ENCODE data around the gene NEK2. TPM values are rescaled to one million over a fixed set of nuclear protein-coding genes. Genes with fewer than 3 reads are reported as not detected.

NEK2 gene
- total RNA-seq, 1 experiment from 2014 or later, result 44.5 TPM

DNA sequence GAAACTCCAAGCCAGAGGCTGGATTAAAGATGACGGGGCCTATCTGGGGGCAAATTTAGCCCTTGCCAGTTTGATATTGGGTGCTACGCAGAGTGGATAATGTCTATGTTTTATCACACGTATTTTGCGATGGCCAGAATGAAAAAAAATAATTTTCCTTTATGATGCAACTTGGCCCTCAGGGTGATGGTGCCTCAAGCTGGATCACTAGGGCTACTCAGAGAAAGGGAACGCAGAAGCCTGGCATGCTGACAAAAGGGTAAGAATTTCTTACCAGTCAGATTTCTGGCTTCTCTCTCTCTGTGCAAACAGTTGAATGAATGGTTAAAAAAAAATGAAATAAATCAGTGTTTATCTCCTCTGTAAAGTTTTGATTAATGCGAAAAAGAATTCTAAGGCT is 32.6 kb upstream of the NEK2 start:
- H3K4me3 Mint-ChIP-seq (ENCODE audit: unreplicated experiment), result no peak overlapping the region
- DNase-seq (ENCODE audit: unreplicated experiment), result peak; percentile 65
- peaks cover 23% of the 10 kb centered on the region for H3K4me1 Mint-ChIP-seq (ENCODE audit: insufficient read depth, unreplicated experiment)
- no peaks in the 10 kb centered on the region for H3K36me3 Mint-ChIP-seq (ENCODE audit: insufficient read depth, unreplicated experiment)
- H3K27ac Mint-ChIP-seq (ENCODE audit: low read depth, unreplicated experiment), result no peak overlapping the region
- POLR2A ChIA-PET, result interaction anchor here (1.2 to 1.6 kb wide), 2 partner anchors 15 to 19 kb away, joined by 4 read pairs; no protein-coding TSS in a partner anchor
- H3K9me3 Mint-ChIP-seq (ENCODE audit: unreplicated experiment), result no peaks in the 10 kb centered on the region
- TF ChIP-seq, protein P1, sequence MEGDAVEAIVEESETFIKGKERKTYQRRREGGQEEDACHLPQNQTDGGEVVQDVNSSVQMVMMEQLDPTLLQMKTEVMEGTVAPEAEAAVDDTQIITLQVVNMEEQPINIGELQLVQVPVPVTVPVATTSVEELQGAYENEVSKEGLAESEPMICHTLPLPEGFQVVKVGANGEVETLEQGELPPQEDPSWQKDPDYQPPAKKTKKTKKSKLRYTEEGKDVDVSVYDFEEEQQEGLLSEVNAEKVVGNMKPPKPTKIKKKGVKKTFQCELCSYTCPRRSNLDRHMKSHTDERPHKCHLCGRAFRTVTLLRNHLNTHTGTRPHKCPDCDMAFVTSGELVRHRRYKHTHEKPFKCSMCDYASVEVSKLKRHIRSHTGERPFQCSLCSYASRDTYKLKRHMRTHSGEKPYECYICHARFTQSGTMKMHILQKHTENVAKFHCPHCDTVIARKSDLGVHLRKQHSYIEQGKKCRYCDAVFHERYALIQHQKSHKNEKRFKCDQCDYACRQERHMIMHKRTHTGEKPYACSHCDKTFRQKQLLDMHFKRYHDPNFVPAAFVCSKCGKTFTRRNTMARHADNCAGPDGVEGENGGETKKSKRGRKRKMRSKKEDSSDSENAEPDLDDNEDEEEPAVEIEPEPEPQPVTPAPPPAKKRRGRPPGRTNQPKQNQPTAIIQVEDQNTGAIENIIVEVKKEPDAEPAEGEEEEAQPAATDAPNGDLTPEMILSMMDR (IDR thresholded peaks at IDR 0.05; ENCODE audit: unreplicated experiment), result no peak
- CTCF ChIA-PET, result interaction anchor here (0.6 to 7.1 kb wide), 9 partner anchors 9 to 1002 kb away, joined by 3 to 79 read pairs (median 4); no protein-coding TSS in a partner anchor
- H3K27me3 Mint-ChIP-seq (ENCODE audit: insufficient read depth, unreplicated experiment), result no peaks in the 10 kb centered on the region
- BruUV-seq (replicated peaks), result no TSS peak
- intact Hi-C loops (cut with micrococcal nuclease), result no loop called here

DNA sequence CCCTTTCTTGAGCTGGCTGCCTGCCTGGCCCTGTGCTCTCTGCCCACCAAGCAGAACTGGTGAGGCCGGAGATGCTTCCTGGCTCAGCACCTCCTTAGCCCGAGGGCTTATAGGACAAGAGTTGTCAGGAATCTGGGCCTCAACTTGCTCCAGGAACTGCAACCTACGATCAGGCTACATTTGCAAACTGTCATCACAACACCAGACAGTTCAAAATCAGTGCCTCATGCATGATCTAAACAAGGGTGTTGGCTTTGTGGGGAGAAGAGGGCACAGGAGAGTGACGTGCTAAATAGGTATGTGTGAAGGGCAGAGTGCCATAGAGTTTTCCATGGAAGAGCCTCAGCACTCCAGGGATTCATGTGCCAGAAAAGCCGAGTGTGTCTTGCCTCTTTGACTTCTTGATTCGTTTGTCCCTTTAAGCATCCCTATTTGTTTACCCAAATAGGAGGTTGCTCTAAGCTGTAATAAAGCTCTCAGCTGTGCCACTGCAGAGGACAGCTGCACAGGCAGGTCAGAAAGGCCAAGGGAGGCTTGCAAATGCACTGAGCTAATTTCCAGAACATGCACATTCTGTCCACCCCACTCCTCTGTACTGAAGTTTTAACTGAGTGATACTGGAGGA is 30.2 kb upstream of the NEK2 start:
- DNase-seq (ENCODE audit: unreplicated experiment), result peak; percentile 83
- Mint-ChIP-seq H3K4me3 (ENCODE audit: unreplicated experiment) (peak overlapping the region; percentile 4), H3K9me3 (ENCODE audit: unreplicated experiment) (no peaks in the 10 kb centered on the region), H3K4me1 (ENCODE audit: insufficient read depth, unreplicated experiment) (peaks cover 14% of the 10 kb centered on the region), H3K36me3 (ENCODE audit: insufficient read depth, unreplicated experiment) (no peaks in the 10 kb centered on the region), H3K27ac (ENCODE audit: low read depth, unreplicated experiment) (peak overlapping the region; percentile 7), H3K27me3 (ENCODE audit: insufficient read depth, unreplicated experiment) (no peaks in the 10 kb centered on the region)
- intact Hi-C loops (cut with micrococcal nuclease), result no loop called here
- TF ChIP-seq, protein P1 (IDR thresholded peaks at IDR 0.05; ENCODE audit: unreplicated experiment), result no peak
- ChIA-PET POLR2A (interaction anchor here (0.6 to 2.0 kb wide), 13 partner anchors 21 to 580 kb away, joined by 3 to 8 read pairs (median 4); no protein-coding TSS in a partner anchor), CTCF (interaction anchor here (0.5 to 9.9 kb wide), 15 partner anchors 8 to 329 kb away, joined by 3 to 286 read pairs (median 5); partner anchors contain the start of genes DTL and INTS7)
- BruUV-seq (replicated peaks), result no TSS peak

DNA sequence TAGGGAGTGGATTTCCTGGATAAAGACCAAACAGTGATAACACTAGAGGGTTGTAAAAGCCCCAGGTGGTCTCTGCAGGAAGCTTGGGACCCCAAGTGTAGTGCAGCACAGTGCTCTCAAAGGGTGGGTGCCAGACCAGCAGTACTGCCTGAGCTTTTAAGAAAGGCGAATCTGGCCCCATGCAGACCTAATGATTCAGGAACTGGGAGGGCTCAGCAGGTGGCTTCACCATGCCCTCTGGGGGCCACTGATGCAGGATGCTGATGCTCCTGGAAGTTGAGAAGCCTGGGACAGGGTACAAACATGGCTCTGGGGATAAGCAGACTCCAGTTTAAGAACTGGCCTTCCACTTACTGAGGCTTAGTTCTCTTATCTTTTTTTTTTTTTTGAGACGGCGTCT is 29.1 kb upstream of the NEK2 start:
- no peak for DNase-seq (ENCODE audit: unreplicated experiment)
- no peaks in the 10 kb centered on the region for H3K9me3 Mint-ChIP-seq (ENCODE audit: unreplicated experiment)
- peaks cover 14% of the 10 kb centered on the region for H3K4me1 Mint-ChIP-seq (ENCODE audit: insufficient read depth, unreplicated experiment)
- ChIA-PET CTCF (interaction anchor here (0.5 to 9.9 kb wide), 14 partner anchors 13 to 1282 kb away, joined by 3 to 286 read pairs (median 4); partner anchors contain the start of genes DTL and INTS7), POLR2A (interaction anchor here (0.6 to 2.0 kb wide), 5 partner anchors 30 to 327 kb away, joined by 3 to 8 read pairs (median 4); no protein-coding TSS in a partner anchor)
- H3K4me3 Mint-ChIP-seq (ENCODE audit: unreplicated experiment), result no peak overlapping the region
- intact Hi-C loops (cut with micrococcal nuclease), result no loop called here
- H3K36me3 Mint-ChIP-seq (ENCODE audit: insufficient read depth, unreplicated experiment), result no peaks in the 10 kb centered on the region
- H3K27ac Mint-ChIP-seq (ENCODE audit: low read depth, unreplicated experiment), result no peak overlapping the region
- TF ChIP-seq, protein P1 (IDR thresholded peaks at IDR 0.05; ENCODE audit: unreplicated experiment), result no peak
- no TSS peak for BruUV-seq (replicated peaks)
- no peaks in the 10 kb centered on the region for H3K27me3 Mint-ChIP-seq (ENCODE audit: insufficient read depth, unreplicated experiment)

DNA sequence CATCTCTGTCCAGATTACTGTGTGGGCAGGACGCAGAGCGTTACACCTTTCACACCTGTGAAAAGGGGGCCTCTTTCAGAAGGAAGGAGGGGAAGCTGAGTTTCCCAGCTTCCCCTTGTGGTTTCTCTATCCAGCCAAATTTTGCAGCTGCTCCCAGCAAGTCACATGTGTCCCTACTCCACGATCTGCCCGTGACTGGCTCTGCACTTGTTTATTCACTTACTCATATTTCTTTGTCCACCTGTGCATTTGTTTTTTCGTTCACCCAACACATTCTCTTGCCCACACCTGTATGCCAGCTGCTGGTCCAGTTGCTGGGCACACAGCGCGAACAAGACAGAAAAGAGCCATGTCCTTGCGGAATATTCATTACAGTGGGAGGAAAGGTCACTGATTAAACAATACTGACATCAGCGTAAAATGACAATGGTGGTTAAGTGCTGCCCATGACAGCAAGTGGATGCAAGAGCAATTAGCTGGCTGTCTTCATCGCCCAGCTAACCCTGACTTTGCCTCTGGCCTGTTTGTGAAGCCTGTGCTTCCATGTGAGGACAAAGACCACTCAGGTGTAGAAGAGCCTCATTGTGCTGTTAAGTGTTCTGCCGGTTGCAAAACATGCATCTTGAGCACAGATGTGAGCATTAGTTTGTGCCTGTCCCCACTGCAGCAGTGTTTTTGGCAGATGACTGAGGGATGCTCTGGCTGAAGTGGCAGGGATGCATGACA is 28.6 kb upstream of the NEK2 start:
- intact Hi-C loops (cut with micrococcal nuclease), result no loop called here
- ChIA-PET POLR2A (no interaction called here), CTCF (interaction anchor here (0.5 to 9.9 kb wide), 15 partner anchors 13 to 1283 kb away, joined by 3 to 286 read pairs (median 4); partner anchors contain the start of genes DTL and INTS7)
- no peaks in the 10 kb centered on the region for H3K9me3 Mint-ChIP-seq (ENCODE audit: unreplicated experiment)
- BruUV-seq (replicated peaks), result no TSS peak
- no peak overlapping the region for H3K4me3 Mint-ChIP-seq (ENCODE audit: unreplicated experiment)
- peaks cover 14% of the 10 kb centered on the region for H3K4me1 Mint-ChIP-seq (ENCODE audit: insufficient read depth, unreplicated experiment)
- DNase-seq (ENCODE audit: unreplicated experiment), result no peak
- no peaks in the 10 kb centered on the region for H3K27me3 Mint-ChIP-seq (ENCODE audit: insufficient read depth, unreplicated experiment)
- H3K36me3 Mint-ChIP-seq (ENCODE audit: insufficient read depth, unreplicated experiment), result no peaks in the 10 kb centered on the region
- TF ChIP-seq, protein P1 (IDR thresholded peaks at IDR 0.05; ENCODE audit: unreplicated experiment), result no peak
- no peak overlapping the region for H3K27ac Mint-ChIP-seq (ENCODE audit: low read depth, unreplicated experiment)
